T-cell (primary cell): Measurements from ENCODE around the gene LYZL6. TPM values are rescaled to one million over a fixed set of nuclear protein-coding genes. Genes with fewer than 3 reads are reported as not detected.

Source experiments
- ATAC-seq, 4 experiments: fragments of 200-7000 bp in 3 of 4; fragments of 150-1000 bp in 1 of 4; cut with Tn5 transposase; replicated peaks in 1 of 4; 1 replicate in 3 of 4; 2 replicates in 1 of 4; pipeline ENCODE4 v1.10.0; 2021; ENCODE audit warnings: moderate library complexity in 3 of 4, mild to moderate bottlenecking in 2 of 4, moderate number of reproducible peaks in 1 of 4
- CTCF ChIA-PET, 2 donors: fragments of 300-600 bp; sonication (Branson Sonifier 250); formaldehyde crosslinking; loops; one replicate each; lab custom pipeline; 2022; ENCODE audit warnings: antibody characterized with exemption in 2 of 2; lab: Charles Lee
- POLR2A ChIA-PET, 2 donors: fragments of 300-600 bp; sonication (Branson Sonifier 250); formaldehyde crosslinking; loops; one replicate each; lab custom pipeline; 2022; ENCODE audit warnings: antibody characterized with exemption in 2 of 2; lab: Charles Lee
- DNase-seq, 35 experiments: peaks; one replicate each; pipeline versions ENCODE4 v3.0.0 to v3.0.0-alpha.2; 2013 to 2023
- H3K27ac ChIP-seq: one replicate; pipeline ENCODE4 v1.5.1; 2013; ENCODE audit warnings: low read length
- H3K27me3 ChIP-seq, 2 experiments: replicated peaks in 1 of 2; 1 replicate in 1 of 2; 2 replicates in 1 of 2; pipeline versions ENCODE4 v1.6.1 to v1.7.0; 2013; ENCODE audit warnings: low read length in 1 of 2, mixed read lengths in 1 of 2; ENCODE audit not compliant: control insufficient read depth in 2 of 2, insufficient read depth in 2 of 2; ENCODE audit errors: extremely low read depth in 1 of 2
- H3K36me3 ChIP-seq, 2 donors: 1 replicate in 1 of 2; 2 replicates in 1 of 2; pipeline versions ENCODE4 v1.6.1 to v1.7.0; 2013; ENCODE audit warnings: low read length in 1 of 2; ENCODE audit not compliant: control insufficient read depth in 2 of 2, insufficient read depth in 1 of 2; ENCODE audit errors: extremely low read depth in 1 of 2
- H3K4me1 ChIP-seq, 2 experiments: 1 replicate in 1 of 2; 2 replicates in 1 of 2; pipeline versions ENCODE4 v1.6.1 to v1.7.0; 2013; ENCODE audit warnings: low read length in 2 of 2, mixed read lengths in 1 of 2; ENCODE audit not compliant: insufficient read depth in 2 of 2, control insufficient read depth in 1 of 2; ENCODE audit errors: extremely low read depth in 1 of 2
- H3K4me3 ChIP-seq, 2 donors: 1 replicate in 1 of 2; 2 replicates in 1 of 2; pipeline versions ENCODE4 v1.5.1 to v1.7.0; 2013; ENCODE audit warnings: mild to moderate bottlenecking in 2 of 2, low read length in 1 of 2, moderate library complexity in 1 of 2; ENCODE audit not compliant: control insufficient read depth in 1 of 2; ENCODE audit errors: extremely low read depth in 1 of 2
- H3K9me3 ChIP-seq: 2 replicates; pipeline ENCODE4 v1.7.0; 2013
- H3K27ac Mint-ChIP-seq, 2 donors: one replicate each; pipeline ENCODE4 v1.8.0; 2020 to 2021; ENCODE audit warnings: mild to moderate bottlenecking in 2 of 2, mixed read lengths in 2 of 2
- H3K27me3 Mint-ChIP-seq, 2 donors: one replicate each; pipeline ENCODE4 v1.8.0; 2021 to 2022; ENCODE audit warnings: mixed read lengths in 2 of 2
- H3K36me3 Mint-ChIP-seq: one replicate; pipeline ENCODE4 v1.8.0; 2021; ENCODE audit warnings: mixed read lengths
- H3K4me1 Mint-ChIP-seq, 3 donors: one replicate each; pipeline ENCODE4 v1.8.0; 2020 to 2022; ENCODE audit warnings: mixed read lengths in 3 of 3, mild to moderate bottlenecking in 1 of 3
- H3K4me3 Mint-ChIP-seq, 3 donors: one replicate each; pipeline ENCODE4 v1.8.0; 2020 to 2022; ENCODE audit warnings: mild to moderate bottlenecking in 3 of 3, mixed read lengths in 3 of 3, moderate library complexity in 3 of 3
- H3K9me3 Mint-ChIP-seq, 3 donors: one replicate each; pipeline ENCODE4 v1.8.0; 2020 to 2022; ENCODE audit warnings: mixed read lengths in 3 of 3
- WGBS: methylation state at CpG from one replicate; pipeline ENCODE4 v1.1.5; 2013; ENCODE audit warnings: missing lambda C conversion rate; ENCODE audit not compliant: insufficient coverage; 5-methylcytosine and 5-hydroxymethylcytosine counted together
- total RNA-seq, 35 experiments: library from RNA in 6 of 35; stranded (reverse) in 6 of 35; fragments of 120-200 nt in 1 of 35; gene quantifications; one replicate each; pipeline versions ENCODE4 v1.2.1 to v1.2.4 and lab custom pipeline; 2013 to 2026

Gene LYZL6
- total RNA-seq, 5 donors from 2014 or later (not counting 1 experiment from before 2014, with no cell fraction given): not detected

DNA sequence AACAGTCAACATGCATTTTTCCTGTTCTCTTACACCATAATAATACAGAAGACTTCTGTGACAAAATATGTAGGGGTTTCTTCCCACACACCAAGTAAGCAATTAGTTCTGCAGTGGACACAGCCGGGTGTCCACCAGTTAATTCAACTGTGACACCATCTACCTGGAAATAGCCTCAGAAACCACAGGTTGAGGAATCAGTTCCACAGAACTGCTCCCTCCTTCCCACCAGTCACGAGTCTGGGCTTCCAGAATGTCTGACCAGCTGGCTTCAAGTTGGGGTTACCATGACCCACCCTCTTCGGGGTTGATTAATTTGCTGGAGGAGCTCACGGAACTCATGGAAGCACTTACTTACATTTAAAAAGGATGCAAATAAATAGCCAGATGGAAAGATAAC is 49.8 kb downstream of the LYZL6 start:
- ChIA-PET CTCF (no interaction called here), POLR2A (interaction anchor here in 1 of 2 donors (0.5 kb wide), 1 partner anchor 77 kb away, joined by 11 read pairs; no protein-coding TSS in a partner anchor)
- H3K4me3 Mint-ChIP-seq: no peak overlapping the region
- peak overlapping the region in 1 of 2 donors; percentile 65 for H3K27ac Mint-ChIP-seq
- no peaks in the 10 kb centered on the region for H3K9me3 Mint-ChIP-seq
- no peak for DNase-seq
- H3K27ac ChIP-seq: no peak overlapping the region
- peaks cover 0 to 2% of the 10 kb centered on the region in 2 donors for H3K27me3 Mint-ChIP-seq
- WGBS: 87% methylated on average over 4 of the region's 4 CpGs
- H3K36me3 Mint-ChIP-seq: no peaks in the 10 kb centered on the region
- ATAC-seq: no peak
- H3K36me3 ChIP-seq: no peaks in the 10 kb centered on the region
- no peaks in the 10 kb centered on the region for H3K27me3 ChIP-seq
- H3K4me1 Mint-ChIP-seq: peaks cover 50 to 75% (median 73%) of the 10 kb centered on the region in 3 donors
- peaks cover 4 to 94% of the 10 kb centered on the region in 2 experiments for H3K4me1 ChIP-seq
- H3K4me3 ChIP-seq: no peak overlapping the region
- no peaks in the 10 kb centered on the region for H3K9me3 ChIP-seq

DNA sequence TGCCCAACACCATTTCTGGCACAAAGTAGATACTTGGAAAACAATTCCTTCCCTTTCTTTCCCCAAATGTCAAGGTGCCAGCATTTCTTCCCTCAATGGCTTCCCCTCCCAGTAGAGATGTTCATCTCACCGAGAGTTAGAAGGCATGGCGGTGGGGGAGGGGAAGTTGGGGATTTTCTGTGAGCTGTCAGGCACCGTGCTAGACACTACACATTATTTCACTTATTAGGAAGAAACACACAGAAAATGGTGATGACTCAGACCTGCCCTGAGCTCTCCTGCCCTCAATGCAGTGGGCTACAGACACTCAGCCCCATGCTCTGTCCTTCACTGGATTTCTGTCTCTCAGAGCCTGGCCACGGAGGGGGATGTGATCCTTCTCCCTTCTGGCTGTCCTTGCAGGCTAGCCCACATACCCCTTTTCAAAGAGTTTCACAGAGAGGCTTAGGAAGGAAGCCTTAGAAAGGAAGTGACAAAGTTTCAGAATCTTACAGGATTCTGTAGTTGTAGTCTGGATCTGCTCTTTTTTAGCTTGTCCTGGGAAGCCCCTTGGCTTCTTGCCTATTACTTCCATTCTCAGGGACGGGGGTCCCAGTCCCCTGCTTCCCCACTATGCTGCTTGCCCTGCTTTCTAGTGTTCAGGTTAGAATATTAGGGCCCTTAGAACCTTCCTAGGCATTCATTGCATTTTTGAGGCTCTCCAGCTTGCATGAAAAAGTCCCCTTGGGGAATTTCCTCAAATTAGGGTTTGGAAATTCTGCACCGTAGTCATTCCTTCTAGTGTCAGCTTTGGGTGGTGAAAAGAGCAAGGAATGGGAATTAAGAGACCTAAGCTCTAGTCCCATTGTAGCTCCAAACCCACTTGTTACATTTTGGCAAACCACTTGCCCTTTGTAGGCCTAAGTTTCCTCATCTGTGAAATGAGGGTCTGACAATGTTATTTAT is 51.1 kb downstream of the LYZL6 start:
- WGBS: no CpG with 5 or more reads among the region's 6 CpGs
- POLR2A ChIA-PET: interaction anchor here in 1 of 2 donors (0.6 kb wide), 1 partner anchor 235 kb away, joined by 10 read pairs; no protein-coding TSS in a partner anchor
- peaks cover 0 to 2% of the 10 kb centered on the region in 2 donors for H3K27me3 Mint-ChIP-seq
- H3K4me1 Mint-ChIP-seq: peaks cover 43 to 73% (median 67%) of the 10 kb centered on the region in 3 donors
- no peak overlapping the region for H3K4me3 Mint-ChIP-seq
- Histone ChIP-seq H3K9me3 (no peaks in the 10 kb centered on the region), H3K4me1 (peaks cover 2 to 92% of the 10 kb centered on the region in 2 experiments), H3K27me3 (no peaks in the 10 kb centered on the region), H3K36me3 (no peaks in the 10 kb centered on the region), H3K27ac (peak overlapping the region; percentile 64), H3K4me3 (no peak overlapping the region)
- ATAC-seq (peak in 1 of 4 experiments; percentile 10), DNase-seq (peak in 6 of 35 experiments; percentile 16 to 69 (median 44))
- peak overlapping the region; percentile 81 to 91 for H3K27ac Mint-ChIP-seq
- CTCF ChIA-PET: interaction anchor here (0.5 to 1.4 kb wide), 3 partner anchors 8 to 1510 kb away, joined by 3 to 8 read pairs (median 4); partner anchors contain the start of gene CCL5 (in 1 of the 2)
- no peaks in the 10 kb centered on the region for H3K9me3 Mint-ChIP-seq
- H3K36me3 Mint-ChIP-seq: no peaks in the 10 kb centered on the region

DNA sequence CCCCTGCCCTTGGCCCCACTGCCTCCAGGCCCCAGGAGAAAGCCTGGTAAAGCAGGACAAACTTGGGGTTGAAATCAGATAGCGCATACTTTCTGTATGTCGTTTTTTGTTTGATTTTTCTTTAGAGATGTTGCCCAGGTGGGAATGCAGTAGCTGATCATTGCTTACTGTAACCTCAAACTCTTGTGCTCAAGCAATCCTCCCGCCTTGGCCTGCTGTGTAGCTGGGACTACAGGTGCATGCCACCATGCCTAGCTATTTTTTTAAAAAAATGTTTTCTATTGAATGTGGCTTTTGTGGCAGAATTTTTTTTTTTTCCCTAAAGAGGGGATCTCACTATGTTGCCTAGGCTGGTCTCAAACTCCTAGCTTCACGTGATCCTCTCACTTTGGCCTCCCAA is 52.2 kb downstream of the LYZL6 start:
- DNase-seq: peak in 1 of 35 experiments; percentile 42
- peak overlapping the region in 1 of 3 donors; percentile 6 for H3K4me3 Mint-ChIP-seq

DNA sequence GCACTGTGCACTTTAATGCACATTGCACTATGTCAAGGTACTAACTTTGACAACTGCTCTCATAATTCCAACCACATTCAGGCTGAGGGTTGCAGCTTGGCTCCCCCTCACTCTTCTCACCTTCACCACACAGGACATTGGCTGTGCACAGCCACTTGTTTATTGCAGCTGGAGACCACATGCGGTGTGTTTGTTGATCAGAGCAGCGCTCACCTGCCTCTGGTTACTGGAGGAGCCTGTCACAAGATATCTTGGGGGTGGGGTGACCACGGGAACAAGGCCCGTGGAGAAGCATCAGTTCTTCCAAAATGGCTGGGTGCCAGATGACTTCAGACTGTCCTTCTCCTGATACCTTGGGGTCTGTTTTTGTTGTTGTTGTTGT is 52.7 kb downstream of the LYZL6 start:
- H3K27me3 Mint-ChIP-seq: no peaks in the 10 kb centered on the region
- Histone ChIP-seq H3K9me3 (no peaks in the 10 kb centered on the region), H3K27ac (peak overlapping the region; percentile 64), H3K36me3 (no peaks in the 10 kb centered on the region), H3K4me3 (no peak overlapping the region), H3K27me3 (no peaks in the 10 kb centered on the region), H3K4me1 (peaks cover 2 to 76% of the 10 kb centered on the region in 2 experiments)
- H3K9me3 Mint-ChIP-seq: no peaks in the 10 kb centered on the region
- POLR2A ChIA-PET: interaction anchor here in 1 of 2 donors (0.6 to 1.4 kb wide), 2 partner anchors 11 to 54 kb away, joined by 3 to 4 read pairs; partner anchors contain the start of gene CCL5
- WGBS: 3% methylated on average over 4 of the region's 4 CpGs
- DNase-seq (peak in 33 of 35 experiments; percentile 36 to 77 (median 55)), ATAC-seq (peak; percentile 57 to 84 (median 74))
- H3K4me3 Mint-ChIP-seq: peak overlapping the region in 1 of 3 donors; percentile 6
- no peaks in the 10 kb centered on the region for H3K36me3 Mint-ChIP-seq
- peak overlapping the region; percentile 68 to 91 for H3K27ac Mint-ChIP-seq
- CTCF ChIA-PET: interaction anchor here in 1 of 2 donors (0.7 to 1.5 kb wide), 3 partner anchors 10 to 730 kb away, joined by 3 to 8 read pairs (median 5); partner anchors contain the start of gene CCL5
- peaks cover 38 to 67% (median 58%) of the 10 kb centered on the region in 3 donors for H3K4me1 Mint-ChIP-seq

More for the DNA sequence above, 52.2 kb downstream of the LYZL6 start:
- H3K36me3 Mint-ChIP-seq: no peaks in the 10 kb centered on the region
- no peaks in the 10 kb centered on the region for H3K9me3 ChIP-seq
- peak overlapping the region; percentile 64 for H3K27ac ChIP-seq
- ChIA-PET CTCF (interaction anchor here in 1 of 2 donors (0.7 to 1.4 kb wide), 2 partner anchors 9 to 731 kb away, joined by 3 to 8 read pairs; no protein-coding TSS in a partner anchor), POLR2A (interaction anchor here in 1 of 2 donors (0.6 to 1.4 kb wide), 3 partner anchors 11 to 54 kb away, joined by 3 to 4 read pairs (median 3); partner anchors contain the start of gene CCL5)
- 20% methylated on average over 1 of the region's 4 CpGs for WGBS
- H3K27me3 ChIP-seq: no peaks in the 10 kb centered on the region
- peak overlapping the region; percentile 68 to 91 for H3K27ac Mint-ChIP-seq
- peaks cover 0 to 2% of the 10 kb centered on the region in 2 donors for H3K27me3 Mint-ChIP-seq
- H3K9me3 Mint-ChIP-seq: no peaks in the 10 kb centered on the region
- H3K36me3 ChIP-seq: no peaks in the 10 kb centered on the region
- peak in 1 of 4 experiments; percentile 11 for ATAC-seq
- peaks cover 2 to 81% of the 10 kb centered on the region in 2 experiments for H3K4me1 ChIP-seq
- no peak overlapping the region for H3K4me3 ChIP-seq
- peaks cover 42 to 73% (median 63%) of the 10 kb centered on the region in 3 donors for H3K4me1 Mint-ChIP-seq

DNA sequence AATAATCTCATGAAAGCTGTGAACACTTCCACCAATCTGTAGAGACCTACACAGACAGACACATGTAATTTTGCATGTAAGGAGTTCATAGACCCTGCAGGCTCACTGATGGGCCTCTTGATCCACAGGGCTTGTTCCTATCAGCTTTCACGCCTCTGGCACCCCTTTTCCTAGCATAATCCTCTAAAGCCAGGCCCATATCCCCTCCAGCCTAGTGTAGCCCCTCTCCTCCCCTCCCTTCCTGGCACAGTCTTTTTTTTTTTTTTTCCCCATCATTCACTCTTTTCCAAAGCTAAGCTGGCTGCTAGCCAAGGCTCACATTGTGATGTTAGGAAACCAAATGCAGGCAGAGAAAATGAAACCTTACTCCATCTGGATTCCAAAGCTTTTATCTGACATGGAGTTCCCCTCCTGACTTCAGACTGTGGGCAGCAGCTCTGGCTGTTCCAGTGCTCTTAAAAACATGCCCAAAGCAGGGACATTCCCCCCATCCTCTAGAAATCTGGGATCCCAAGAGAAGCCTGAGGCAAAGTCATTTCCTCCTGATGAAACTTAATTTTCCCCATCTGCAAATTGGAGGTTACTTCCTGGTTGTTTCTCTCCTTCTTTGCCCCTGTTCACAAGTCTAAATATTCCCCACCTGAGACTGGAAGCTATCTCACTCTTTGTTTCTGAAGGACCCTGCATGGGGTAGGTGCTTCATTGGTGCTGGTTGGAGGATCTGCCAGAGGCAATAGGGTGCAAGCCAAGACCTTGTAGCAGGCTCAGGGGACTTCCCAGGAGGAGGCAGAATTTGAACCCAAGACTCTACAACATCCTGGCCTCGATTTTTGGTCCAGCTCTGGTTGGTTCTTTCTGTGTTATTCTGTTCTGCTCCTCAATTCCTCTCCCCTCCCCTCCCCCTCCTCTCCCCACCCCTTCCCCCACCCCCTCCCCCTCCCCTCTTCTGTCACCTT is 53.4 kb downstream of the LYZL6 start:
- Mint-ChIP-seq H3K36me3 (no peaks in the 10 kb centered on the region), H3K4me3 (peak overlapping the region in 2 of 3 donors; percentile 6 to 37), H3K9me3 (no peaks in the 10 kb centered on the region), H3K4me1 (peaks cover 38 to 61% (median 51%) of the 10 kb centered on the region in 3 donors), H3K27ac (peak overlapping the region; percentile 70 to 91), H3K27me3 (no peaks in the 10 kb centered on the region)
- no peaks in the 10 kb centered on the region for H3K36me3 ChIP-seq
- peak overlapping the region; percentile 43 for H3K27ac ChIP-seq
- CTCF ChIA-PET: interaction anchor here (0.6 to 1.5 kb wide), 3 partner anchors 10 to 1329 kb away, joined by 4 to 5 read pairs (median 5); partner anchors contain the start of gene CCL5 (in 1 of the 2)
- ATAC-seq (peak in 1 of 4 experiments; percentile 38), DNase-seq (peak in 1 of 35 experiments; percentile 58)
- H3K4me1 ChIP-seq: peaks cover 2 to 69% of the 10 kb centered on the region in 2 experiments
- H3K27me3 ChIP-seq: no peaks in the 10 kb centered on the region
- POLR2A ChIA-PET: interaction anchor here in 1 of 2 donors (1.3 to 1.4 kb wide), 2 partner anchors 10 kb away, joined by 4 read pairs; partner anchors contain the start of gene CCL5
- H3K4me3 ChIP-seq: no peak overlapping the region
- H3K9me3 ChIP-seq: no peaks in the 10 kb centered on the region
- WGBS: no CpG with 5 or more reads among the region's 2 CpGs
